IMR-90 (cell line): Measurements from ENCODE around the gene C19orf85. TPM values are rescaled to one million over a fixed set of nuclear protein-coding genes. Genes with fewer than 3 reads are reported as not detected.
A peak's percentile ranks its signal among the peaks of the same experiment; 100 is the strongest.

ENCODE experiments used
- ATAC-seq: fragments of 200-7000 bp; cut with Tn5 transposase; 2 replicates; pipeline ENCODE4 v1.9.1; 2020; ENCODE audit warnings: low read depth, mild to moderate bottlenecking, moderate library complexity
- BruUV-seq: library from RNA; stranded (reverse); fragments of 400-500 nt; replicated peaks from 2 replicates; lab custom pipeline; 2021; lab: Mats Ljungman, UMichigan
- CTCF ChIA-PET: fragments of 300-600 bp; formaldehyde crosslinking; extraction: SDS; loops from one replicate; lab custom pipeline; 2021; ENCODE audit warnings: antibody characterized with exemption; lab: Yijun Ruan, JAX
- POLR2A ChIA-PET: fragments of 300-600 bp; sonication (Branson Sonifier 250); formaldehyde crosslinking; loops from one replicate; lab custom pipeline; 2022; ENCODE audit warnings: antibody characterized with exemption; ENCODE audit not compliant: unreplicated experiment; lab: Charles Lee
- DNase-seq: peaks from one replicate; pipeline ENCODE4 v3.0.0; 2013
- H2AFZ ChIP-seq: replicated peaks from 2 replicates; pipeline ENCODE3; 2013; ENCODE audit warnings: low read length, mild to moderate bottlenecking; ENCODE audit not compliant: poor library complexity
- H2AK5ac ChIP-seq: 2 replicates; pipeline ENCODE4 v1.6.1; 2013; ENCODE audit warnings: low read depth, low read length, inconsistent platforms
- H2AK9ac ChIP-seq: replicated peaks from 2 replicates; pipeline ENCODE3; 2013; ENCODE audit warnings: mild to moderate bottlenecking, low read depth, low read length, moderate library complexity; ENCODE audit not compliant: poor library complexity
- H2BK120ac ChIP-seq: 2 replicates; pipeline ENCODE4 v1.6.1; 2013; ENCODE audit warnings: low read depth, low read length, inconsistent platforms
- H2BK15ac ChIP-seq: 3 replicates; pipeline ENCODE4 v1.6.1; 2013; ENCODE audit warnings: low read depth, low read length, inconsistent platforms
- H2BK20ac ChIP-seq: 2 replicates; pipeline ENCODE4 v1.6.1; 2013; ENCODE audit warnings: low read depth, mild to moderate bottlenecking, inconsistent platforms, low read length, moderate library complexity
- H2BK5ac ChIP-seq: 2 replicates; pipeline ENCODE4 v1.6.1; 2013; ENCODE audit warnings: mild to moderate bottlenecking, low read depth, low read length, inconsistent platforms; ENCODE audit not compliant: poor library complexity, severe bottlenecking
- H3K14ac ChIP-seq: replicated peaks from 2 replicates; pipeline ENCODE4 v1.6.1; 2013; ENCODE audit warnings: low read depth, low read length, inconsistent platforms
- H3K18ac ChIP-seq: 2 replicates; pipeline ENCODE4 v1.6.1; 2013; ENCODE audit warnings: low read depth, low read length, control low read depth
- H3K23ac ChIP-seq: 2 replicates; pipeline ENCODE4 v1.6.1; 2013; ENCODE audit warnings: low read depth, low read length, inconsistent platforms
- H3K27ac ChIP-seq: 2 replicates; pipeline ENCODE4 v1.5.1; 2013; ENCODE audit warnings: mild to moderate bottlenecking, control low read depth, low read length; ENCODE audit not compliant: insufficient read depth
- H3K27me3 ChIP-seq: 2 replicates; pipeline ENCODE4 v1.6.1; 2013; ENCODE audit warnings: low read length; ENCODE audit not compliant: control insufficient read depth, insufficient read depth
- H3K36me3 ChIP-seq: 2 replicates; pipeline ENCODE4 v1.6.1; 2013; ENCODE audit warnings: low read length, mixed read lengths; ENCODE audit not compliant: control insufficient read depth, insufficient read depth
- H3K4ac ChIP-seq: 2 replicates; pipeline ENCODE4 v1.6.1; 2013; ENCODE audit warnings: low read depth, low read length, inconsistent platforms
- H3K4me1 ChIP-seq: 2 replicates; pipeline ENCODE4 v1.6.1; 2013; ENCODE audit warnings: low read length, mixed read lengths; ENCODE audit not compliant: control insufficient read depth, insufficient read depth
- H3K4me2 ChIP-seq: 2 replicates; pipeline ENCODE4 v1.6.1; 2013; ENCODE audit warnings: low read depth, mild to moderate bottlenecking, control low read depth, low read length, moderate library complexity
- H3K4me3 ChIP-seq: 2 replicates; pipeline ENCODE4 v1.5.1; 2013; ENCODE audit warnings: low read depth, mild to moderate bottlenecking, control low read depth, low read length, moderate library complexity; ENCODE audit not compliant: insufficient read depth
- H3K56ac ChIP-seq: 2 replicates; pipeline ENCODE4 v1.6.1; 2013; ENCODE audit warnings: low read length, inconsistent platforms; ENCODE audit not compliant: insufficient read depth; ENCODE audit errors: extremely low read depth
- H3K79me1 ChIP-seq, 2 experiments: 2 replicates each; pipeline ENCODE4 v1.6.1; 2013; ENCODE audit warnings: low read length in 2 of 2, inconsistent platforms in 1 of 2, low read depth in 1 of 2
- H3K9ac ChIP-seq: 2 replicates; pipeline ENCODE4 v1.6.1; 2013; ENCODE audit warnings: low read depth, low read length, control low read depth
- H3K9me1 ChIP-seq: 2 replicates; pipeline ENCODE4 v1.6.1; 2013; ENCODE audit warnings: low read length, inconsistent platforms; ENCODE audit not compliant: insufficient read depth
- H3K9me3 ChIP-seq: 2 replicates; pipeline ENCODE4 v1.6.1; 2013; ENCODE audit warnings: low read length; ENCODE audit not compliant: control insufficient read depth, insufficient read depth
- H4K20me1 ChIP-seq: 2 replicates; pipeline ENCODE4 v1.6.1; 2013; ENCODE audit warnings: low read length, inconsistent platforms; ENCODE audit not compliant: insufficient read depth
- H4K5ac ChIP-seq: 2 replicates; pipeline ENCODE4 v1.6.1; 2013; ENCODE audit warnings: mild to moderate bottlenecking, low read depth, low read length, control low read depth
- H4K8ac ChIP-seq, 2 experiments: 2 replicates each; pipeline ENCODE4 v1.6.1; 2013; ENCODE audit warnings: low read depth in 2 of 2, low read length in 2 of 2, control low read depth in 1 of 2, inconsistent platforms in 1 of 2
- H4K91ac ChIP-seq: 2 replicates; pipeline ENCODE4 v1.6.1; 2013; ENCODE audit warnings: low read depth, low read length, inconsistent platforms; ENCODE audit not compliant: insufficient read depth
- CHD1 ChIP-seq: IDR thresholded peaks from 2 replicates; pipeline ENCODE4 v1.6.1; 2012; ENCODE audit warnings: low read depth, low read length, improper control_type of control experiment
- CTCF ChIP-seq: conservative IDR thresholded peaks from 2 replicates; pipeline ENCODE4 v1.5.1; 2012; ENCODE audit warnings: mild to moderate bottlenecking, low read depth, low read length, improper control_type of control experiment
- ELK1 ChIP-seq: fragments of 150-350 bp; IDR thresholded peaks from 2 replicates; pipeline ENCODE4 v1.6.1; 2016; ENCODE audit warnings: low read depth, mild to moderate bottlenecking, low read length, moderate library complexity, borderline replicate concordance
- FOS ChIP-seq: fragments of 150-350 bp; IDR thresholded peaks from 2 replicates; pipeline ENCODE4 v1.6.1; 2016; ENCODE audit warnings: low read depth, low read length
- MAFK ChIP-seq: IDR thresholded peaks from 2 replicates; pipeline ENCODE4 v1.6.1; 2012; ENCODE audit warnings: low read depth, low read length, improper control_type of control experiment
- MXI1 ChIP-seq: IDR thresholded peaks from 2 replicates; pipeline ENCODE4 v1.6.1; 2012; ENCODE audit warnings: low read depth, mild to moderate bottlenecking, low read length, moderate library complexity, borderline replicate concordance
- NFE2L2 ChIP-seq: fragments of 150-350 bp; IDR thresholded peaks from 2 replicates; pipeline ENCODE4 v1.6.1; 2016; ENCODE audit warnings: low read depth, mild to moderate bottlenecking, low read length
- RAD21 ChIP-seq: IDR thresholded peaks from 2 replicates; pipeline ENCODE4 v1.6.1; 2012; ENCODE audit warnings: low read length, improper control_type of control experiment
- RCOR1 ChIP-seq: IDR thresholded peaks from 2 replicates; pipeline ENCODE4 v1.6.1; 2012; ENCODE audit warnings: mild to moderate bottlenecking, low read length, improper control_type of control experiment; ENCODE audit not compliant: insufficient replicate concordance
- RFX5 ChIP-seq: IDR thresholded peaks from 2 replicates; pipeline ENCODE4 v1.8.0; 2012; ENCODE audit warnings: low read depth, mild to moderate bottlenecking, low read length, moderate library complexity
- SMC3 ChIP-seq: fragments of 150-350 bp; IDR thresholded peaks from 2 replicates; pipeline ENCODE4 v1.6.1; 2016; ENCODE audit warnings: low read depth, mild to moderate bottlenecking, antibody characterized with exemption, low read length, moderate library complexity
- WGBS, 2 experiments: methylation state at CpG; one replicate each; pipeline versions ENCODE4 v1.1.5 to v1.1.7; 2013; ENCODE audit warnings: missing lambda C conversion rate in 2 of 2; ENCODE audit not compliant: insufficient read length in 1 of 2; ENCODE audit errors: extremely low coverage in 2 of 2; 5-methylcytosine and 5-hydroxymethylcytosine counted together
- dilution Hi-C: fragments of 300-500 bp; cut with HindIII; formaldehyde crosslinking; loops from one replicate; pipeline ENCODE4 v1.14.3; 2018; ENCODE audit warnings: low sequenced_read_pairs; ENCODE audit not compliant: unreplicated experiment
- in situ Hi-C: fragments of 300-500 bp; cut with MboI; formaldehyde crosslinking; loops from 3 replicates; pipeline ENCODE4 v1.14.3; 2019; ENCODE audit warnings: low sequenced_read_pairs, inconsistent platforms, mixed read lengths
- intact Hi-C: fragments of 100-400 bp; cut with micrococcal nuclease; formaldehyde crosslinking; loops from 2 replicates; pipeline ENCODE4 v1.10.0; 2022
- polyA plus RNA-seq, 3 experiments: library from polyadenylated mRNA; depleted of rRNA; stranded (reverse); fragments of >200 nt; gene quantifications; 2 replicates each; pipeline ENCODE4 v1.2.3, GENCODE V29; 2012; ENCODE audit warnings: low replicate concordance in 1 of 3
- total RNA-seq: library from RNA; depleted of rRNA; stranded (reverse); fragments of >200 nt; gene quantifications from 2 replicates; pipeline ENCODE4 v1.2.3, GENCODE V29; 2012

Gene C19orf85
- total and polyA plus RNA-seq, 2 of the 4 experiments (the other 2 are of a cell fraction), result not detected

- Histone ChIP-seq H3K9me1 (no peaks in the 10 kb centered on the region), H2AFZ (peak overlapping the region; percentile 21), H3K4me1 (no peaks in the 10 kb centered on the region), H4K20me1 (no peaks in the 10 kb centered on the region), H3K9ac (no peak overlapping the region), H4K8ac (no peak overlapping the region), H3K4me2 (no peak overlapping the region), H2BK120ac (no peak overlapping the region), H2BK20ac (no peak overlapping the region), H3K18ac (no peak overlapping the region), H2BK5ac (no peak overlapping the region), H3K9me3 (no peaks in the 10 kb centered on the region), H3K14ac (no peak overlapping the region), H2AK5ac (no peak overlapping the region), H4K5ac (no peak overlapping the region), H3K23ac (no peak overlapping the region), H3K27ac (no peak overlapping the region), H3K27me3 (no peaks in the 10 kb centered on the region), H3K36me3 (no peaks in the 10 kb centered on the region; the same call in 1 of the 2 replicates), H3K79me1 (no peaks in the 10 kb centered on the region), H2BK15ac (no peak overlapping the region), H3K56ac (no peak overlapping the region), H3K4ac (no peak overlapping the region), H4K91ac (no peak overlapping the region), H3K4me3 (no peak overlapping the region), H2AK9ac (peak overlapping the region; percentile 72)
- no TSS peak for BruUV-seq
- no peak for DNase-seq
- ChIA-PET CTCF (interaction anchor here (2.3 kb wide), 1 partner anchor 40 kb away, joined by 5 read pairs; no protein-coding TSS in a partner anchor), POLR2A (no interaction called here)
- 14% methylated on average over 5 of the region's 10 CpGs; no CpG with 5 or more reads in 1 of the 2 experiments for WGBS, 2 experiments
- dilution Hi-C loops (no loop called here), intact Hi-C loops (no loop called here), in situ Hi-C loops (no loop called here)
- ATAC-seq, result no peak
- TF ChIP-seq MXI1, result no peak
- no peak for TF ChIP-seq CHD1
- no peak for TF ChIP-seq FOS
- no peak for TF ChIP-seq NFE2L2
- TF ChIP-seq RCOR1, result no peak
- TF ChIP-seq RAD21, result no peak
- no peak for TF ChIP-seq MAFK
- TF ChIP-seq RFX5, result no peak
- TF ChIP-seq ELK1, result no peak
- no peak for TF ChIP-seq SMC3
- TF ChIP-seq CTCF, result no peak
Measured at GRCh38 chr19:55508120-55508519, 43.6 kb upstream of the C19orf85 start.
